Measurements from ENCODE around the gene NME3.
"Not testable (repeated sequence)": the region's sequence is repeated elsewhere in the genome, so short reads cannot be mapped to it uniquely, and the experiment has no call there.

Gene NME3

GRCh38 chr16:1771188-1771863 is at the start of gene NME3:
Gene NME3, minus strand, starts transcription at chr16:1771543. Its CDS starts 9 bp downstream, at chr16:1771534.
- DNase-seq: peak; percentile 84

- DNase-seq: no peak
Measured at GRCh38 chr16:1820946-1821290, 49.6 kb upstream of the NME3 start.

- no peak for DNase-seq
Measured at GRCh38 chr16:1820096-1820945, 49.0 kb upstream of the NME3 start.

- DNase-seq: no peak
Measured at GRCh38 chr16:1819611-1820010, 48.3 kb upstream of the NME3 start.

- no peak for DNase-seq
Measured at GRCh38 chr16:1818873-1819525, 47.7 kb upstream of the NME3 start.

- no peak for DNase-seq
Measured at GRCh38 chr16:1818204-1818872, 47.0 kb upstream of the NME3 start.

GRCh38 chr16:1817716-1818115 is 46.4 kb upstream of the NME3 start:
- no peak for DNase-seq

- no peak for DNase-seq
Measured at GRCh38 chr16:1817276-1817589, 45.9 kb upstream of the NME3 start.

- no peak for DNase-seq
Measured at GRCh38 chr16:1816396-1817275, 45.3 kb upstream of the NME3 start.

GRCh38 chr16:1815461-1815860 is 44.1 kb upstream of the NME3 start:
- DNase-seq: no peak

- DNase-seq: peak; percentile 43
Measured at GRCh38 chr16:1812732-1813163, 41.4 kb upstream of the NME3 start.

- DNase-seq: no peak
Measured at GRCh38 chr16:1810536-1810935, 39.2 kb upstream of the NME3 start.

GRCh38 chr16:1810106-1810505 is 38.8 kb upstream of the NME3 start:
- DNase-seq: no peak

GRCh38 chr16:1809281-1809801 is 38.0 kb upstream of the NME3 start:
- no peak for DNase-seq

GRCh38 chr16:1808691-1809090 is 37.3 kb upstream of the NME3 start:
- no peak for DNase-seq

GRCh38 chr16:1807626-1808025 is 36.3 kb upstream of the NME3 start:
- no peak for DNase-seq

GRCh38 chr16:1800701-1801100 is 29.4 kb upstream of the NME3 start:
- no peak for DNase-seq

- not testable (repeated sequence) for DNase-seq
Measured at GRCh38 chr16:1799263-1799662, 27.9 kb upstream of the NME3 start.

GRCh38 chr16:1794908-1795666 is 23.7 kb upstream of the NME3 start:
- no peak for DNase-seq

- no peak for DNase-seq
Measured at GRCh38 chr16:1794221-1794871, 23.0 kb upstream of the NME3 start.
